GM19238 (cell line): Measurements from ENCODE around the gene IPO11.

Source experiments
- DNase-seq: peaks from one replicate; pipeline ENCODE4 v3.0.0; 2011; ENCODE audit warnings: low spot score; ENCODE audit not compliant: insufficient read length

IPO11 gene

DNA sequence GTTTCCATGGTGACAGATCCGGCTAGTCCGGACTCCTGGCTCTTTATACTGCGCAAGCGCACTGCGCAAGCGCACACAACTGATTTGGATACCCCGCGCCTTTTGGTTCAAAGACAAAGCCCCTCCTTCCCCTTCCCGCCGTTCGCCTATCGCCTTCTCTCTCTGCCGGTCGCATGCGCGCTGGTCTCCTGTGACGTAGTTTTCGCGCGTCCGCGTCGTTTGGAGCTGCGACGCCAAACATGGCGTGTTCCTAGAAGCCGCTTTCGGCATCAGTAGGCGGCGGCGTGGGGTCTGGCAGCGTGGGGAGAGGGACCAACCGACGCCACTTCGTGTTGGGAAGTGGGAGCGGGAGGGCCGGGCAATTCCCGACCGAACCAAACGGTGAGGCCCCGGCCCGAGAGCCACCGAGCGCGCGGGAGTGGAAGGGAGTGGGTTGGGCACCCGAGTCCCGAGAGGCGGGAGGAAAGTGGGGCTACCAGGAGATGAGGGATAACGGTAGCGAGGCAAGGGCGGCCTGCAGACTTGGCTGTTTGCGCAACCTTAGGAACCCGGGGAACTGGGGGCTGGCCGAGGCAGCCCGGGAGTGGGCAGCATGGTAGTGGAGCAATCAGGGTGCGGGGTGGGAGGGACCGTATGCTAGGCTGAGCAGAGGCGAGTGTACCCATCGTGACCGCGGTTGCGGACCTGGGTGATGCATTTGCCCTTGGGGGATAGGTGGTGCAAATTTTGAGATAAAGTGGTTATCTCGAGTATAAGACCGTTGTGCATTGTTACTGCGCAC, at the start of gene IPO11:
IPO11 (plus strand) TSS at position 215 of the 781 bp plus-strand sequence. CDS start 24,517 bp downstream, outside the sequence.
- peak; percentile 88 for DNase-seq

- DNase-seq, result no peak
These were observed 43.5 kb upstream of the IPO11 start for GRCh38 chr5:62369039-62369438.

DNA sequence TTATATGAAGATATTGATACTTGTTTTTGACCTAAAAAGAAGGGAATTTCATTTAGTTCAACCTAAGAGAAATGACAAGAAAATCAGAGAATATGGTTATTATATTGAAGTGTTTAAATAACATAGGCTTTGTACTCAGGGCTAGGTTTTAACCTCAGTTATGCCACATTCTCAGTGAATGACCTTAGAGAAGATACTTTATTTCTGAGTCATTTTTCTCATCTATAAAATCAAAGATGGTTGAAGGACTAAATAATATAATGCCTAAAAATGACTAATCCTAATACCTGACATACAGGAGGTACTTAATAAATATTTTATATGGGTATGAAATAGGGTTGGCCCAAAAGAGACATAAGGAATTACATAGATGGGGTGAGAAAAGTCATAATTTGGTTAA, 41.2 kb upstream of the IPO11 start:
- DNase-seq, result no peak

DNA sequence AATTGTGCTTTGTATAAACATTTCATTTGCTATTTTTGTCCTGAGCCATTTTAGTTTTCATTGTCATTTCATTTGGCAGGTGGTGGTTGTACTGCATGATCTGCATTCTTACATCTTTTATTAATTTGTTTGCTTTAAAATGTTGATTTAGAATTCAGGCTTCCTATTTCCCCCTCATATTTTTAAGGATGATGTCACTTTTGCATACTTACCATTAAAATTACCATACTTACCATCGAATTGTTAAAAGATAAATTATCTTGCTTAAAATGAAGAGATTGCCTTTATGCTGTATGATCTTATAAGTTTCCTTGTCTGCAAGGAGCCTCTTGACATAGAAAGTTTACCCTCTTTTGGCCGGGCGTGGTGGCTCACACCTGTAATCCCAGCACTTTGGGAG, 40.0 kb upstream of the IPO11 start:
- no peak for DNase-seq

DNA sequence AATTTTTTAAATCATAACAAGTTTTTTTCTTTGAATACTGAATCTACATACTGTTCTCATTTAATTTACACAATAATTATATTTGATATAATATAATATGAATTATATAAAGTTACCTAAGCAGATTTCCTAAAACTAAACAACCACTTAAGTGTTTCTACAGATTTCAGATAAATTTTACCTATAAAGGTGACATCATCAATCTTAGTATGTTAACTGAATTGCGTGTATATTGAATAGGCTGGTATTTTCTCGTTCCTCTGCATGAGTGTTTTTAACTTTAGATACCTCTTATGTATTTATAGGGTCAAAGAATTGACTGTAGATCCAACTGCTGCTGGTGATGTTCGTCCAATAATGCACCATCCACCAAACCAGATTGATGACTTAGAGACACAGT, 39.2 kb upstream of the IPO11 start:
- DNase-seq, result no peak

DNA sequence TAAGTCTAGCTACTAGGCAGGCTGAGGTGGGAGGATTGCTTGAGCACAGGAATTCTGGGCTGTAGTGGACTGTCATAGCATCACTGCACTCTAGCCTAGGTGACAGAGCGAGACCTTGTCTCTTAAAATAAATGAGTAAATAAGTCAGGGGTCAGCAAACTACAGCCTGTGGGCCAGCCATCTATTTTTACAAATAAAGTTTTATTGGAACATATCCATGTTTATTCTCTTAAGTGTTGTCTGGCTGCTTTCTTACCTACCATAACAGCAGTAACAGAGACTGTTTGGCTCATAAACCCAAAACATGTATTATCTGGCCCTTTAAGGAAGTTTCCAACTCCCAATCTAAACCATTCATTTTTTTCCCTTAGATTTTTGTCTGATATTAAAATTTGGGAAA, 38.5 kb upstream of the IPO11 start:
- DNase-seq, result no peak

GRCh38 chr5:62375627-62376026, 36.9 kb upstream of the IPO11 start:
- no peak for DNase-seq

DNA sequence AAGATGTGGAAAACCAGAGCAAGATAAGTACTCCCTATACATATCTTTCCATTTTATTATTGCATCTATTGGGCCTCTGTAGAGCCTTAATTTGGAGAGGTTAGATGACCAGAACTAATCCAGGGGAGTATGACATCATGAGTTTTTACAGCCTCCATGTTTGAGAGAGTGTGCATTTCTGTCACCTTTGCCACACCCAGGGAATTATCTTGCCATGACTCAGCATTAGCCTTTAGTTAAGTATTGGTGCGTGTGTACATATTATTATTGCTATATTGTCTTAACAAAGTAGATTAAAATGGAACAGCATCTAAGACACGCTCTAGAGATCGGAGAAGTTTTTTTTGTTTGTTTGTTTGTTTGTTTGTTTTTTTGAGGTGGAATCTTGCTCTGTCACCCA, 36.5 kb upstream of the IPO11 start:
- DNase-seq, result no peak

- no peak for DNase-seq
These were observed 27.4 kb upstream of the IPO11 start for GRCh38 chr5:62385131-62385530.

DNA sequence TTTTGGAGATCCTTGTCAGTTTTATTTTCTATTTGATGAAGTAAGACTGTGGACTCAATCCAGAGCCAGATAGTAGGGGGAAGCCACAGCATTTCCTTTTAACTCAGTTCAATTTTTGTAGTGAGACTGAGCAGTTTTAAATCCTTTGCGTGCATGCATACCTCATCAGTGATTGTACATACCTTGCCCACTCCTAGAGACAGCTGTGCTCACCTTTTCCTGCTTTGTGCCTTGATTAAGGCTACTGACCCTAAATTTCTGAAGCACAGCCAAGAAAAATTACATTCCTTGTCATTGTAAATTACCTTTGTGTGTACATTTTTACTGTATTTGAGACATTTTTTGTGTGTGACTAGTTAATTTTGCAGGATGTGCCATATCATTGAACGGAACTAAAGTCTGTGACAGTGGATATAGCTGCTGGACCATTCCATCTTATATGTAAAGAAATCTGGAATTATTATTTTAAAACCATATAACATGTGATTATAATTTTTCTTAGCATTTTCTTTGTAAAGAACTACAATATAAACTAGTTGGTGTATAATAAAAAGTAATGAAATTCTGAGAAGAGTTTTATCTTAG, 26.7 kb upstream of the IPO11 start:
- no peak for DNase-seq

DNA sequence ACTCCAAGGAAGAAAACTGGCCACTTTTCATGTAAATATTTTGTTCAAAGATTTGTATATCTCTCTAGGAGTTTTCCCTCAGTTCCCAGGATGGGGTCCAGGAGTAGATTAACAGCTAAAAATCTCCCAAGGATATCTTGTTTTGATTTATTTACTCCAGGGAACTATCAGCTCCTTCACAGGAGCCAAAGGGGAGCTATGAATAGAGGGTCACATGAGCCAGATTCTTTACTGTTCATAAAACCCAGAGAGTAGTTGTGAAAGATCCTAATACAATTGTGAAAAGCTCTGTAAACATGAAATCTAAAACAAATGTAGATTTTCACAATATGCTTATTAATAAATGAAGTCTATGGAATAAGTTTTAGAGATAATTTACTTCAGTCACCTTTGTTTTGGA, 25.7 kb upstream of the IPO11 start:
- DNase-seq, result no peak

DNA sequence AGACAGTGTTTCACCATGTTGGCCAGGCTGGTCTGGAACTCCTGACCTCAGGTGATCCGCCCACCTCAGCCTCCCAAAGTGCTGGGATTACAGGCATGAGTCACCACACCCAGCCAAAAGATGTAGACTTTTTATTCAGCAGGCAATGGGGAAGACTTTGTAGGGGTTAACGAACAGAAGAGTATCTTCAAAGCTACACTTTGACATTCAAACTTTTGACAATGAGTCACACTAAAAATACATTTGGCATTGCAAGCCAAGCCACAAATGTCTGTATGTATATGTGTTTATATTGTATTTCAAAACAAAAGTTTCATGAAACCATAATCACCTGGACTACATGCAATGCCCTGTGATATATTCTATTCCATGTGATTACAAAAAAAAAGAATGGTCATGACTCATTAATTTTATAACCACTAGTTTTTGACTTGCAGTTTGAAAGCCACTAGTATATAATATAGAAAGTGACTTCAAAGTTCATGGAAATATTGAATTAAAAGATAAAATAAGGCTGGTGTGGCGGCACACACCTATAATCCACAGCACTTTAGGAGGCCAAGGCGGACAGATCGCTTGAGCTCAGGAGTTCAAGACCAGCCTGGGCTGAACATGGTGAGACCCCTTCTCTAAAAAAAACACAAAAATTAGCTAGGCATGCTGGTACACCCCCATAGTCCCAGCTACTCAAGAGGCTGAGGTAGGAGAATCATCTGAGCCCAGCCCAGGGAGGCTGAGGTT, 17.2 kb upstream of the IPO11 start:
- no peak for DNase-seq

DNA sequence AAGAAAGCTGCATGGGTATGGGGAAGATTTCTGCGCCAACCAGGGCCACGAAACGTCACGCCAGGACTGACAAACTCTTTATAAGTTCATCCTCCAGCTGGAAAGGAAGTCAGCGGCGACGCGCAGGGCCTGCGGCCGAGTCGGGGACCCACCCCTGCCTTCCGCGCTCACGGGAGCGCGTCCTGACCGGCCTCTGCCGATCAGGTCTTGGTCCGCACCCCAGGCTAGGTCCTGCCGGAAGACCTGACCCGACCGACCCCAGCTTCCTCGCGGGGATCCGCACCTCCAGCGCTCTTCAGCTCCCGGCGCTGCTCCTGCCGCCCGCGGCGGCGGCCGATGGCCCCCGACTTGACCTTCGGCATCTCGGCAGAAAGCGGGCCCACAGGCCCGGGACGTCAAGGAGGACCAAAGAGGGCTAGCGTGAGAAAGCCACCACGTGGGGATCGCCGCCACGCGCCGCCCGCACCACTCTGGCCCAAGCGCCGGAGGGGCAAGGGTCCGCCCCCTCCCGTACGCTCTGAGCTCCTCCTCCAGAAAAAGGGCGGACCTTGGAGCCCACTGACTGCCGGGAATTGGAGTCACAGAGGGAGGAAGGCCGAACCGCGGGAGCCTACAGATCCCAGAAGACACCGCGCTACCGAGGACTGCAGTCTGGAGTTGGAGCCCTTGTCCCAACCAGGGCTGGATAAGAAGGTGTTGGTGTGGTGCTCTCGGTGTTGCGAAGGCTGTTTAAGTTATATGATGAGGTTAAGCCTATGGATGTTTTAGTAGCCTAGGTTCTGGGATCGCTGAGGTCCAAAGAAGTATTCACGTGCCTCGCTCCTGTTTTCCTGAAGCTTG, 8.9 kb upstream of the IPO11 start, which contains the start of gene DIMT1:
DIMT1 (minus strand) TSS at position 495 of the 840 bp plus-strand sequence; CDS start at position 362, 133 bp downstream.
- peak; percentile 86 for DNase-seq

DNA sequence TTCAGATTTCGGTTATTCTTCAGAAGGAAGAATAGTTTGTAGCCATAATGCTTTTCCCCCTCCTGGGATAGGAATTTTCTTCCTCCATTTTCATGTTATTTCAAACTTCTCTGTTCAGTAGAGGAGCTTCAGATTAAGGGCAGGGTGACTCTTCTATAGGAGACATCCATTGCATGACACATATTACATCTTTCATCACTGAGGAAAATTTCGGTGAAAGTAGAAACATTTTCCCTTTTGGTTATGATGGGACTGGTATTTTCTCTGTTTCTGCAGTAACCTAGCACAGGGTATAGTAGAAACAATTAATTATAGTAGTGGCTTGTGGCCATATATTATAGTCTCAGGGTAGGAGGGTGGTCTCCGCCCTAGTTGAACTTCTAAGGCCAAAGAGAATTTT, 1.1 kb downstream of the IPO11 start:
- DNase-seq, result no peak

DNA sequence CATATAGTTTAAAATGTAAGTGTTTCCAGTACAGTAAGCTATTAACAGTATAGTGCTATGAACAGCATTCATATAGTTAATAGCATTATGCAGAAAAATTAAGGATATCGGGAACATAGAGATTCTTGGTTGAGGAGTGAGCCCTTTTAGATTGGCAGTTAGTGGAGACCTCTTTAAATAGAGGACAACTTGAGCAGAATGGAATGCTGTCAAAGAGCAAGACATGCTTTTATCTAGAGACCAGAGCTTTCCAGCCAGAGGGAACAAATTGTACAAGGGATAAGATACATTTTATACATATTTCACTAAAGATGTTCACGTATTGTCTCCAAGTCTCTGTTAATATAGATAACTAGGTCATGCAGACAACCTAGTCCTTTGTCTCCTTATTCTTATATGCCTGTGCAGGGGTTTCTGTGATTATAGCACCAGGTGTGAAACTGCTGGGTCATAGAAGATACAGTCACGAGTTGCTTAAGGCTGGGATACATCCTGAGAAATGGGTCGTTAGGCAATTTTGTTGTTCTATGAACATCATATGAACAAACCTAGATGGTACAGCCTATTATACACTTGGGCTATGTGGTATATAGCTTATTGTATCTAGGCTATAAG, 6.0 kb downstream of the IPO11 start:
- DNase-seq, result no peak

DNA sequence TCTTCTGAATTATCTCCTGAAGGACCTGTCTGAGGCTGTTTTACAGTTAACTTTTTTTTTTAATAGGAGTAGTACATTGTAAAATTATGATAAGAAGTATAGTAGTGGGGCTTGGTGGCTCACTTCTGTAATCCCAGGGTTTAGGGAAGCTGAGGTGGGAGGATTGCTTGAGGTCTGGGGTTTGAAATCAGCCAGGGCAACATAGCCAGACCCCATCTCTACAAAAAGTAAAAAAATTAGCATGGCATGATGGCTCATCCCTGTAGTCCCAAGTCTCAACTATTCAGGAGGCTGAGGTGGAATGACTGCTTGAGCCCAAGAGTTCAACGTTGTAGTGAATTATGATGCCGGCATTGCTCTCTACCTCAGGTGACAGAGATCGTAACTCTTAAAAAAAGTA, 7.0 kb downstream of the IPO11 start:
- DNase-seq, result no peak

- DNase-seq, result no peak
These were observed 8.9 kb downstream of the IPO11 start for GRCh38 chr5:62421414-62421813.

GRCh38 chr5:62424763-62425162, 12.2 kb downstream of the IPO11 start:
- DNase-seq, result no peak

- DNase-seq, result no peak
These were observed 19.4 kb downstream of the IPO11 start for GRCh38 chr5:62431735-62432620.

DNA sequence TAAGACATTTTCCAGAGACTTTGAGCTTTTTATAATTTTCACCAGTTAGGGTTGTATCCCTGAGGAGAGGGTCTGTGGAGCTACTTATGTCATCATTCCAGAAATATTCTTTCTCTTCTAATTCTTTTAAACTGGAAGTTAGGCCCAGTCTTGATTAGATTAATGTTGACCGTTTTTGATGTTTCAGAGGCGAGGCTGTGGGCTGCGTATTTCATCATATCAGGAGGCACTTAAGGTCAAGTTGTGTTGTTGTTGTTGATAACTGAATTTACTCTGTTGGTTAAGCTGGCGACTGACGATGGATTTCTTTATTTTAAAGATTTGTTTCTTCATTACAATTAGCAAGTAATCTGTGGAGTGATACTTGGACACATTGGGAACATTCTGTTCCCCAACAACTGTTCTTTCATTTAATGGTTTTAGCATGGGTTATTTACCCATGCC, 20.1 kb downstream of the IPO11 start:
- DNase-seq, result no peak
